ENCODE measurements around the gene GDA. TPM values are rescaled to one million over a fixed set of nuclear protein-coding genes. Genes with fewer than 3 reads are reported as not detected.
"Not testable (repeated sequence)": the region's sequence is repeated elsewhere in the genome, so short reads cannot be mapped to it uniquely, and the experiment has no call there.

Gene GDA
- total RNA-seq, 1 donor from 2014 or later, result not detected

DNA sequence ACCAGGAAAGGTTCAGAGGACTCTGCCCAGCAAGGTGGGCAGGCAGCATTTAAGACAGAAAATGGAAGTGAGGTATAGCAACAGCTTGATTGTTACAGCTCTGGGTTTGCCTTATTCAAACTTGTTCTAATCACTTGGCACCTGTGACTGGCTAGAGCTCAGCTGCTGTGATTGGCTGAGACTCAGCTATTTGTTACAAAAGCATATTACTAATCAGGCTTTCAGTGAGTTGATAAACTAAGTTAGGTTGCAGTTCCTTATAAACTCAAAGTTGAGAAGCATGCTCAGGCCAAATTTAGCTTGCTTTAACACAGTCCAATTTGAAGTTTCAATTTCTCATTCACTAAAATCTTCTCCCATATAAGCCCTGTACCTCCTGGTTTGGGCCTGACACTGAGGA, 56.3 kb downstream of the GDA start:
- no peak for DNase-seq (ENCODE audit: low read depth, low spot score)

DNA sequence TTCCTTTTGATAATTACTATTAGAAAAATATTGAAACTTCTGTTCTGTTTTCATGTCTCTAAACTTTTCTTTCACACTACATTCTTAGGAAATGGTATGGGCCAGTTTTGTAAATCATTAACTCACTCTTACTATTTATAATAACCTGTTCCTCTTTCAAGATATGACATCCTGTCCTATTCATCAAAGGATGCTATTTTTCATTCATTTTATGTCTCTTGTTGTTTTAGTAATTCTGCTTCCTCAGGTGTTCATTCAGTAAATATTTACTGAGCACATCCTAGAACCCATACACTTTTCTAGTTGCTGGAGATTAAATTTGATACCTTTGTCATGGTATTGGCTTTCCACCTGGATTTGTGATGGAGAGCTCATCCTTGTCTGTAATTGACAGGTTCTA, 58.0 kb downstream of the GDA start:
- DNase-seq (ENCODE audit: low read depth, low spot score), result no peak

DNA sequence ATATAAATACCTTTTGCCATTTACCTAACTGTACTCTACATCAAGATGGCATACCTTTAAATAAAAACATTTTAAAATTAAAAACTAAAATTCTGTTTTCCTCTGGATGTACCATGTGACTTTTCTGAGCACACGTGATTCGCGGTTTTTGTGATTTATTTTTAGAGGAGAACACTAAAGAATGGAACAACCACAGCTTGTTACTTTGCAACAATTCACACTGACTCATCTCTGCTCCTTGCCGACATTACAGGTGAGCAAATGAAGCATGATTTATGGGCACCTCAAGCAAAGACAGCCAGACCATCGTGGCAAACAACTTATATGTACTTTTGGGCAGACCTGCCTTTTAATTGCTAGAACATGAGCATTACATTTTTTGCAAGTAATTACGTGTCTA, 61.3 kb downstream of the GDA start:
- DNase-seq (ENCODE audit: low read depth, low spot score), result no peak

DNA sequence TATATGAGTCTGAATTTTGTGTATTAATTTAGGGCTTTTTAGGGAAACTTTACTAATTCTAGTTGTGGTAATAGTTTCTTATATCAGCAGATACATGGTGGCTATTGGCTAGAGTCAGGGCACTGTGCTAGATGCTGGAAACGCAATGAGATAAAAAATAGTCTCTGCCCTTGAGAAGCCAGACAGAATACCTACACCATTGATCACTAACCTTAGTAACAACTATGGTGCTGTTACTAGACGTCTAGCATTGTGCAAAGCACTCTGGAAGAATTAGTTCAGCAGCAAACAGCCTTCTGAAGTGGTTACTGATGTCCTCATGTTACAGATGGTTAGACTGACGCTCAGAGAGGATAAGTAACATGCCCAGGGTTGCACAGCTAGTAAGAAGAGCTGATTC, 61.8 kb downstream of the GDA start:
- DNase-seq (ENCODE audit: low read depth, low spot score), result no peak

DNA sequence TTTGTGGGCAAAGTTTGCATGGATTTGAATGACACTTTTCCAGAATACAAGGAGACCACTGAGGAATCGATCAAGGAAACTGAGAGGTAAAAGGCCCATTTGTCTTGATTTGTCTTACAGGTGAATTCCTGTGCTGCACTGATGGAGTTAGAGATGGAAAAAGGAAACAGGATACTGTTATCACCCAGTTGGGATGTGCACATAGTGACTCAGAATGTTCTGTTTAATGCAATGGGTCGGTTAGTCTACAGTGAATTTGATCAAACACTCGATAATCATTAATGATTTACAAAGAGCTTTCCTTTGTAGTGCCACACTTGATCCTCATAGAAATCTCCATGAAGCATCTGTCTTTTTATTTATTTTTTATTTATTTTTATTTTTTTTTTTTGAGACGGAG, 64.7 kb downstream of the GDA start:
- DNase-seq (ENCODE audit: low read depth, low spot score), result no peak

- no peak for DNase-seq (ENCODE audit: low read depth, low spot score)
These were observed 68.1 kb downstream of the GDA start for GRCh38 chr9:72217306-72217842.

GRCh38 chr9:72220589-72220988, 71.3 kb downstream of the GDA start:
- DNase-seq (ENCODE audit: low read depth, low spot score), result no peak

DNA sequence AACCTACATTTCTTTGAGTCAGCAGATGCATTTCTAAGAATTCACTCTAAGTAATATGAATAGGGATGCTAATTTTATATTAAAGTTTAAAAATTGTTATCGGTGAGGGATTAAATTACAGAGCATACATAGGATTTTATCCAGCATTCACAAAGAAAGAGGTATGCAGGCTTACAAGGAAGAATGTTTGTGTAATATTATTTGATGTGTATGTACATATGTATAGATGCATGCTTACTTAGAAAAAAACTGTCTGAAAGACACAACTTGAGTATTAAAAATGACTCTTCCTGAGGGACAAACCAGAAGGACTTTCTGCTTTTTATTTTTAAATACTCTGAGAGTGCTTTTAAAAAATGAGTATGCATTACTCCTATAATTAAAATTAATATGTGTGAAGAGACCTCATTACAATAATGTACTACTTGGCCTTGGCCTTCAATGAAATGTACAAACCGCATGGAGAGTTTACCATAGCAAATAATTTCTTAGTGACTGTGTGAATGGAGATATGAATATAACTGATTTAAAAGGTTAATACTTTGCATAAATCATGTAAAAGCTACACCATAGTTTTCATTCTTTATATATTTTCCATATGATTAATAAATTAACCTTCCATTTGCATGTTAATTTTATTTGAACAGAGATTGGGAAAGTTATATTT, 77.0 kb downstream of the GDA start:
- no peak for DNase-seq (ENCODE audit: low read depth, low spot score)

DNA sequence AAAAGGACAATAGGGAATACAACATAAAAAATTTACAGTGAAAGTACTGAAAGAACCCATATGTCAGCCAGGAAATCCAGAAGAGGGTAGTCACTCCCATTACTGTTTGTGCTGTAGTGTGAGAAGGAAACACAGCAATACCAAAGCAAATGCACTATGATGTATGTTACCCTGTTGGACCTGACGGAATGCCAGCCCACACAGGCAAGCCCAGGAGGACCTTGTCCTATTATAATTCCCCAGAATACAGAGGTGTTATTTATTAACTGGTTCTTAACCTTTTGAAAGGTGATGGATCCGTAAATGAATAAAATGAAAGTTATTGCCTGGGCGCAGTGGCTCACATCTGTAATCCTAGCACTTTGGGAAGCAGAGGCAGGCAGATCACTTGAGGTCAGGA, 79.0 kb downstream of the GDA start:
- DNase-seq (ENCODE audit: low read depth, low spot score), result no peak

- DNase-seq (ENCODE audit: low read depth, low spot score), result no peak
These were observed 83.5 kb downstream of the GDA start for GRCh38 chr9:72232778-72233177.

DNA sequence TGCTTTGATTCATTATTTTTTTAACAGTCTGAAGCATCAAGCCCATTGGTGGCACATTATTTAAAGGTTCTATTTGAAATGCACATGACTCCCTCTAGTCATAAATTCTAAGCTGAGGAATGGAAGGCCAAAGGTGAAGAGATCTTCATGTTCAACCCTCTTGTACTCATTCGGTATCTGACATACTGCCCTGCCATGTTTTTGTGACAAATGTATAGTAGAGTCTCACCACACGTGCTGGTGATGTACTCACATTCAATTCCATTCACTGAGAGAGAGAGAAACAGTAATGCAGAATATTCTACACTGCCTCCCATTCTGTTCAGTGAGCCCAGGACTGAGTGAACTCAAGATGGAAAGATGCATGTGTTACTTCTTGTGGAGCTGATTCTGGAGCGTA, 98.3 kb downstream of the GDA start:
- no peak for DNase-seq (ENCODE audit: low read depth, low spot score)

- DNase-seq (ENCODE audit: low read depth, low spot score), result no peak
These were observed 102.3 kb downstream of the GDA start for GRCh38 chr9:72251589-72251988.

DNA sequence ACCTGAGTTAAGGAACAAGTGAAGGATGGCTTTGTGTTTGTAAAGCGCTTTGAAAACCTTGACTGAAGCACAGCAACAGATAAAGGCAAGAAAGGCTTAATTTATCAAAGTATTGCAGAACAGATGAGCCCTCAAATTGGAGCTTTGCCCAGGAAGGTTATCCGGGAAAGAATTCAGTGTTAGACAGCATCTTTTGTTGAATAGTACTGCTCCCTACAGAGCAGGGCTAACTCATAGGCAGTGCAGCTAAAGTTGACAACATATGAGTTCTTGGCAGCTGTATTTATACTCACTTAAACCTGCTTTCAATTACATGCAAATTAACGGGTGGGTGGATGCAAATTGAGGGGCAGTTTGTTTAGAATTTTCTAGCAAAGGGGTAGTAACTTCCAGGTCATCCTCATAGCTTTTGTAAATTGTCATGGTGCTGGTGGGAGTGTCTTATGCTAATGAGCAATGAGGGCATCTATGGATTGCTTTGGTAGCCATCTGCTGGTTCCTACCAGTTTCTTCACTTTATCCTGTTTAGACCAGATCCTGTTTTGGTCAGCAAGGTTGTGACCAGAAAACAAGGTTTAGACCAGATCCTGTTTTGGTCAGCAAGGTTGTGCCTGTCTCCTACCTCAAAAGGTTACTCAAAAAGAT, 105.8 kb downstream of the GDA start:
- no peak for DNase-seq (ENCODE audit: low read depth, low spot score)

- no peak for DNase-seq (ENCODE audit: low read depth, low spot score)
These were observed 106.3 kb downstream of the GDA start for GRCh38 chr9:72255569-72255968.

- DNase-seq (ENCODE audit: low read depth, low spot score), result no peak
These were observed 107.7 kb downstream of the GDA start for GRCh38 chr9:72256931-72257330.

DNA sequence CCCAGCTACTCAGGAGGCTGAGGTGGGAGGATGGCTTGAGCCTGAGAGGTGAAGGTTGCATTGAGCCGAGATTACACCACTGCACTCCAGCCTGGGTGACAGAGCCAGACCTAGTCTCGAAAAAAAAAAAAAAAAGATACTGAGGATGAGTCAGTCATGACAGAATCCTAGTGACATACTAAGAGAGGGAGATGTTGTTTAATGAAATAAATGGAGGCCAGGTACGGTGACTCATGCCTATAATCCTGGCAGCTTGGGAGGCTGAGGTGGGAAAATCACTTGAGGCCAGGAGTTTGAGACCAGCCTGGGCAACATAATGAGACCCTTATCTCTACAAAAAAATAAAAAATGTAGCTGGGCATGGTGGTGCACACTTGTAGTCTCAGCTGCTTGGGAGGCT, 108.6 kb downstream of the GDA start:
- DNase-seq (ENCODE audit: low read depth, low spot score), result no peak

- DNase-seq (ENCODE audit: low read depth, low spot score), result no peak
These were observed 112.8 kb downstream of the GDA start for GRCh38 chr9:72262063-72262462.

GRCh38 chr9:72263572-72263971, 114.3 kb downstream of the GDA start:
- no peak for DNase-seq (ENCODE audit: low read depth, low spot score)

- DNase-seq (ENCODE audit: low read depth, low spot score), result no peak
These were observed 119.7 kb downstream of the GDA start for GRCh38 chr9:72268961-72269360.

GRCh38 chr9:72270359-72270758, 121.1 kb downstream of the GDA start:
- not testable (repeated sequence) for DNase-seq (ENCODE audit: low read depth, low spot score)

- DNase-seq (ENCODE audit: low read depth, low spot score), result no peak
These were observed 122.6 kb downstream of the GDA start for GRCh38 chr9:72271613-72272478.

DNA sequence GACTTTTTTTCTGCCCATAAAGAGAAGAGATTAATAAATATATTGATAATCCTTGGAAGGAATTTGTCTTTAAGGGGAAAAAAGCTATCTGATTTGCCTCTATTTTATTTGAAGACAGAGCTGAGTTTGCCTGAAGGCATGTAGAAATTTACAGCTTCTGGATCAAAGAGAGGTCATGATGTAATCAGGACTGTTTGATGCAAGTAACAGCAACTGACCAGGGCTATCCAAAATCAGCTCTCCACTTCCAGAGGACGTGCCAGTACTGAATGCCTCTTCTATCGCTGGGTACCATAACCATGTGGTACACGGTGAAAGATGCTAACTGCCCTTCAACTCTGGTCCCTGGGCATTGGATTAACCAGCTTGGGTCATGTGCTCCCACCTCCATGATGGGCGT, 125.2 kb downstream of the GDA start:
- DNase-seq (ENCODE audit: low read depth, low spot score), result no peak
